ENCODE measurements around the gene RGS19.
A peak's percentile ranks its signal among the peaks of the same experiment; 100 is the strongest.
"Not testable (repeated sequence)": the region's sequence is repeated elsewhere in the genome, so short reads cannot be mapped to it uniquely, and the experiment has no call there.

The RGS19 gene

GRCh38 chr20:64095455-64095854 lies 16.1 kb upstream of the RGS19 start:
- no peak for DNase-seq (ENCODE audit: low read depth in 4 of 4, low spot score in 1 of 4)

GRCh38 chr20:64093013-64093503 lies 13.7 kb upstream of the RGS19 start:
- DNase-seq (ENCODE audit: low read depth in 4 of 4, low spot score in 1 of 4) = no peak

- DNase-seq (ENCODE audit: low read depth in 4 of 4, low spot score in 1 of 4) = no peak
These were observed 13.1 kb upstream of the RGS19 start for GRCh38 chr20:64092258-64093012.

GRCh38 chr20:64091770-64092169 lies 12.5 kb upstream of the RGS19 start:
- no peak for DNase-seq (ENCODE audit: low read depth in 4 of 4, low spot score in 1 of 4)

GRCh38 chr20:64091340-64091739 lies 12.0 kb upstream of the RGS19 start:
- no peak for DNase-seq (ENCODE audit: low read depth in 4 of 4, low spot score in 1 of 4)

GRCh38 chr20:64090165-64090564 lies 10.8 kb upstream of the RGS19 start:
- no peak for DNase-seq (ENCODE audit: low read depth in 4 of 4, low spot score in 1 of 4)

GRCh38 chr20:64088586-64088985 lies 9.3 kb upstream of the RGS19 start:
- DNase-seq (ENCODE audit: low read depth in 4 of 4, low spot score in 1 of 4) = not testable (repeated sequence)

- DNase-seq (ENCODE audit: low read depth in 4 of 4, low spot score in 1 of 4) = not testable (repeated sequence)
These were observed 8.0 kb upstream of the RGS19 start for GRCh38 chr20:64087226-64087825.

GRCh38 chr20:64086801-64087200 lies 7.5 kb upstream of the RGS19 start:
- no peak for DNase-seq (ENCODE audit: low read depth in 4 of 4, low spot score in 1 of 4)

- DNase-seq (ENCODE audit: low read depth in 4 of 4, low spot score in 1 of 4) = no peak
These were observed 5.4 kb upstream of the RGS19 start for GRCh38 chr20:64084685-64085152.

GRCh38 chr20:64083804-64084684 lies 4.7 kb upstream of the RGS19 start, which contains the start of gene LKAAEAR1:
LKAAEAR1 (minus strand) TSS chr20:64084398; CDS start chr20:64084219, 179 bp downstream.
- DNase-seq (ENCODE audit: low read depth in 4 of 4, low spot score in 1 of 4) = no peak

GRCh38 chr20:64083378-64083803 lies 4.1 kb upstream of the RGS19 start:
- DNase-seq (ENCODE audit: low read depth in 4 of 4, low spot score in 1 of 4) = peak in 3 of 4 experiments; percentile 47 to 69 (median 58)

GRCh38 chr20:64082820-64083377 lies 3.6 kb upstream of the RGS19 start:
- DNase-seq (ENCODE audit: low read depth in 4 of 4, low spot score in 1 of 4) = no peak

- DNase-seq (ENCODE audit: low read depth in 4 of 4, low spot score in 1 of 4) = no peak
These were observed 2.9 kb upstream of the RGS19 start for GRCh38 chr20:64082126-64082731.

GRCh38 chr20:64081624-64081964 lies 2.3 kb upstream of the RGS19 start:
- DNase-seq (ENCODE audit: low read depth in 4 of 4, low spot score in 1 of 4) = no peak

- no peak for DNase-seq (ENCODE audit: low read depth in 4 of 4, low spot score in 1 of 4)
These were observed 1.7 kb upstream of the RGS19 start for GRCh38 chr20:64080813-64081623.

- no peak for DNase-seq (ENCODE audit: low read depth in 4 of 4, low spot score in 1 of 4)
These were observed 895 bp upstream of the RGS19 start, which contains the start of gene OPRL1 for GRCh38 chr20:64080013-64080812. OPRL1 (plus strand) TSS chr20:64080082; CDS start chr20:64092721, 12,639 bp downstream.

GRCh38 chr20:64078934-64079272 lies 415 bp downstream of the RGS19 start:
- DNase-seq (ENCODE audit: low read depth in 4 of 4, low spot score in 1 of 4) = no peak

Measured in stimulated activated CD4-positive, alpha-beta T cell treated with anti-CD3 and anti-CD28 coated beads, Interleukin-1b, Interleukin-23, amount 100 ng/mL, for 24 hours (primary cell).